K562 (cell line): Measurements from ENCODE around the gene SPX. TPM values are rescaled to one million over a fixed set of nuclear protein-coding genes. Genes with fewer than 3 reads are reported as not detected.

ENCODE experiments used
- ATAC-seq: fragments of 200-7000 bp; cut with Tn5 transposase; 3 replicates; pipeline ENCODE4 v1.9.1; 2020; ENCODE audit warnings: moderate library complexity
- BruUV-seq: library from RNA; stranded (reverse); fragments of 400-500 nt; replicated peaks from 2 replicates; lab custom pipeline; 2021; lab: Mats Ljungman, UMichigan
- CTCF ChIA-PET: fragments of 300-600 bp; formaldehyde crosslinking; extraction: SDS; loops from one replicate; lab custom pipeline; 2021; ENCODE audit warnings: low intra/inter-chr PET ratio; lab: Yijun Ruan, JAX
- POLR2A ChIA-PET: fragments of 300-600, 350-650 bp; sonication (Branson Sonifier 250); formaldehyde crosslinking; extraction: SDS; loops from one replicate; lab custom pipeline; 2021; ENCODE audit warnings: antibody characterized with exemption, inconsistent platforms; lab: Yijun Ruan, JAX
- DNase-seq, 4 experiments: peaks; one replicate each; pipeline versions ENCODE4 v3.0.0 to v3.0.0-alpha.2; 2011 to 2018; ENCODE audit warnings: low spot score in 3 of 4, mixed read lengths in 3 of 4; ENCODE audit errors: extremely low read depth in 1 of 4
- FAIRE-seq: peaks from 2 replicates; lab custom pipeline; 2011; peaks lifted over from hg19 to GRCh38; lab: Jason Lieb, UNC
- H2AFZ ChIP-seq: 2 replicates; pipeline ENCODE4 v1.6.0; 2011; ENCODE audit warnings: low read depth, low read length, control low read depth, inconsistent platforms
- H3K27ac ChIP-seq: fragments of 200-600 bp; 3 replicates; pipeline ENCODE4 v1.8.0; 2011; ENCODE audit warnings: low read depth, mild to moderate bottlenecking, control low read depth, inconsistent platforms, low read length, moderate library complexity, mixed read lengths; ENCODE audit errors: extremely low read depth
- H3K27me3 ChIP-seq, 2 experiments: fragments of 300-600 bp in 1 of 2; 2 replicates in 1 of 2; 3 replicates in 1 of 2; pipeline versions ENCODE4 v1.6.0 to v1.8.0; 2011; ENCODE audit warnings: inconsistent platforms in 2 of 2, low read length in 2 of 2, mild to moderate bottlenecking in 1 of 2, mixed read lengths in 1 of 2, moderate library complexity in 1 of 2; ENCODE audit not compliant: control insufficient read depth in 2 of 2, insufficient read depth in 2 of 2
- H3K36me3 ChIP-seq: fragments of 300-600 bp; 3 replicates; pipeline ENCODE4 v1.8.0; 2011; ENCODE audit warnings: mild to moderate bottlenecking, low read length, inconsistent platforms; ENCODE audit not compliant: control insufficient read depth, insufficient read depth
- H3K4me1 ChIP-seq, 2 experiments: fragments of 200-600 bp in 1 of 2; replicated peaks in 1 of 2; 2 replicates in 1 of 2; 3 replicates in 1 of 2; pipeline versions ENCODE4 v1.5.1 to v1.8.0; 2011; ENCODE audit warnings: inconsistent platforms in 2 of 2, low read length in 2 of 2, mild to moderate bottlenecking in 1 of 2, mixed read lengths in 1 of 2, moderate library complexity in 1 of 2; ENCODE audit not compliant: control insufficient read depth in 2 of 2, insufficient read depth in 2 of 2
- H3K4me2 ChIP-seq: 2 replicates; pipeline ENCODE4 v1.6.1; 2011; ENCODE audit warnings: low read length, control low read depth, inconsistent platforms, mixed read lengths; ENCODE audit not compliant: insufficient read depth
- H3K4me3 ChIP-seq: fragments of 200-600 bp; sonication (generic), shearing (Covaris generic); 2 replicates; pipeline ENCODE4 v1.5.1; 2016; ENCODE audit warnings: control low read depth, inconsistent platforms
- H3K79me2 ChIP-seq: fragments of 200-600 bp; 3 replicates; pipeline ENCODE4 v1.8.0; 2011; ENCODE audit warnings: low read length, inconsistent platforms; ENCODE audit not compliant: control insufficient read depth, insufficient read depth
- H3K9ac ChIP-seq, 2 experiments: 2 replicates each; pipeline versions ENCODE4 v1.6.0 to v1.6.1; 2011; ENCODE audit warnings: low read depth in 2 of 2, low read length in 2 of 2, control low read depth in 1 of 2, inconsistent platforms in 1 of 2, mild to moderate bottlenecking in 1 of 2, mixed read lengths in 1 of 2; ENCODE audit not compliant: insufficient read depth in 1 of 2
- H3K9me1 ChIP-seq: one replicate; pipeline ENCODE4 v1.6.0; 2011; ENCODE audit warnings: inconsistent platforms, mild to moderate bottlenecking, low read length, moderate library complexity; ENCODE audit not compliant: control insufficient read depth, insufficient read depth
- H3K9me3 ChIP-seq: replicated peaks from 2 replicates; pipeline ENCODE4 v1.5.1; 2011; ENCODE audit warnings: low read depth, low read length, inconsistent platforms; ENCODE audit not compliant: control insufficient read depth, insufficient read depth
- H4K20me1 ChIP-seq: replicated peaks from 2 replicates; pipeline ENCODE4 v1.6.1; 2011; ENCODE audit warnings: low read length, inconsistent platforms, mixed read lengths; ENCODE audit not compliant: control insufficient read depth, insufficient read depth
- KLF10 ChIP-seq: fragments of 250-450 bp; sonication (Bioruptor Pico); IDR thresholded peaks from 2 replicates; pipeline ENCODE4 v1.6.1; 2021; ENCODE audit warnings: matching md5 sums
- WGBS: fragments of 100-300 bp; shearing (Covaris generic); methylation state at CpG from one replicate; pipeline ENCODE4 v1.1.6; 2016; ENCODE audit warnings: low coverage, mixed read lengths; ENCODE audit not compliant: insufficient coverage; ENCODE audit errors: missing lambda C conversion rate; 5-methylcytosine and 5-hydroxymethylcytosine counted together
- in situ Hi-C: fragments of 300-500 bp; cut with MboI; formaldehyde crosslinking; loops from 4 replicates; pipeline ENCODE4 v1.15.0; 2018; ENCODE audit warnings: inconsistent platforms, mixed read lengths
- intact Hi-C: fragments of 100-400 bp; cut with micrococcal nuclease; formaldehyde crosslinking; loops from 2 replicates; pipeline ENCODE4 v1.14.2; 2022
- polyA plus RNA-seq, 8 experiments: library from polyadenylated mRNA; depleted of rRNA in 4 of 8; stranded (reverse) in 5 of 8; unstranded in 3 of 8; fragments of >200 nt; fragmentation: Nextera tagmentation in 2 of 8; fragmentation: Illumina TruSeq in 1 of 8; extraction: Ambion mirVana in 2 of 8; extraction: Trizol in 1 of 8; gene quantifications; 2 replicates each; pipeline versions ENCODE4 v1.2.1 to v1.2.3, GENCODE V29; 2011 to 2014; ENCODE audit warnings: inconsistent platforms in 1 of 8, missing spikeins in 1 of 8
- total RNA-seq, 7 experiments: library from RNA; depleted of rRNA in 6 of 7; stranded (reverse); fragments of >200 nt in 6 of 7; fragmentation: Illumina TruSeq in 2 of 7; extraction: Trizol in 2 of 7; gene quantifications; 2 replicates each; pipeline versions ENCODE4 v1.2.1 to v1.2.3, GENCODE V29; 2011 to 2021; ENCODE audit warnings: low replicate concordance in 1 of 7
- TF ChIP-seq, protein P1 (sequence below): fragments of 200-800 bp; sonication (Bioruptor generic); IDR thresholded peaks from 2 replicates; pipeline ENCODE4 v1.6.1; 2016; ENCODE audit warnings: missing genetic modification characterization, missing compliant biosample characterization
- TF ChIP-seq, protein P2 (sequence below): fragments of 200-800 bp; sonication (Bioruptor generic); IDR thresholded peaks from 2 replicates; pipeline ENCODE4 v1.6.1; 2017; ENCODE audit warnings: missing genetic modification characterization, missing compliant biosample characterization

The SPX gene
- total and polyA plus RNA-seq, 9 of the 15 experiments (the other 6 are each of a cell fraction or from before 2014, with no cell fraction given), result 0.06 to 0.40 (median 0.14) TPM

DNA sequence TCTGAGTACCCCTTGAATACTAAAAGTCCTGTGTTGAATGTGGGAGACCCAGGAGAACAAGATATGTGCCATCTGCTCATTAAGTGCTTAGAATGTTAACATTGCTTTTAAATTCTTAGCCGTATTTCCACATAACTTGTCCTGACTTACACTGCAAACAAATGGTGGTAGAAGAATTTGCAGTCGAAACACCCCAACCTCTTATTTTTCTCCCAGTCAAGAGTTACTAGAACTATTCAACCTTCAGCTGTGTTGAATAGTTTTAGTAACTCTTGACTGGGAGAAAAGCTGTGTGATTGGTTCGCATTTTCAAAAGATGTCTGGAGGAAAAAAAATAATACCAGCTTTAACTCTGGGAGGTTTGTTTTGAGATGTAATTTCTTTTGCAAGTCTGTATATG lies 7.6 kb upstream of the SPX start (continued):
- TF ChIP-seq, protein P1, sequence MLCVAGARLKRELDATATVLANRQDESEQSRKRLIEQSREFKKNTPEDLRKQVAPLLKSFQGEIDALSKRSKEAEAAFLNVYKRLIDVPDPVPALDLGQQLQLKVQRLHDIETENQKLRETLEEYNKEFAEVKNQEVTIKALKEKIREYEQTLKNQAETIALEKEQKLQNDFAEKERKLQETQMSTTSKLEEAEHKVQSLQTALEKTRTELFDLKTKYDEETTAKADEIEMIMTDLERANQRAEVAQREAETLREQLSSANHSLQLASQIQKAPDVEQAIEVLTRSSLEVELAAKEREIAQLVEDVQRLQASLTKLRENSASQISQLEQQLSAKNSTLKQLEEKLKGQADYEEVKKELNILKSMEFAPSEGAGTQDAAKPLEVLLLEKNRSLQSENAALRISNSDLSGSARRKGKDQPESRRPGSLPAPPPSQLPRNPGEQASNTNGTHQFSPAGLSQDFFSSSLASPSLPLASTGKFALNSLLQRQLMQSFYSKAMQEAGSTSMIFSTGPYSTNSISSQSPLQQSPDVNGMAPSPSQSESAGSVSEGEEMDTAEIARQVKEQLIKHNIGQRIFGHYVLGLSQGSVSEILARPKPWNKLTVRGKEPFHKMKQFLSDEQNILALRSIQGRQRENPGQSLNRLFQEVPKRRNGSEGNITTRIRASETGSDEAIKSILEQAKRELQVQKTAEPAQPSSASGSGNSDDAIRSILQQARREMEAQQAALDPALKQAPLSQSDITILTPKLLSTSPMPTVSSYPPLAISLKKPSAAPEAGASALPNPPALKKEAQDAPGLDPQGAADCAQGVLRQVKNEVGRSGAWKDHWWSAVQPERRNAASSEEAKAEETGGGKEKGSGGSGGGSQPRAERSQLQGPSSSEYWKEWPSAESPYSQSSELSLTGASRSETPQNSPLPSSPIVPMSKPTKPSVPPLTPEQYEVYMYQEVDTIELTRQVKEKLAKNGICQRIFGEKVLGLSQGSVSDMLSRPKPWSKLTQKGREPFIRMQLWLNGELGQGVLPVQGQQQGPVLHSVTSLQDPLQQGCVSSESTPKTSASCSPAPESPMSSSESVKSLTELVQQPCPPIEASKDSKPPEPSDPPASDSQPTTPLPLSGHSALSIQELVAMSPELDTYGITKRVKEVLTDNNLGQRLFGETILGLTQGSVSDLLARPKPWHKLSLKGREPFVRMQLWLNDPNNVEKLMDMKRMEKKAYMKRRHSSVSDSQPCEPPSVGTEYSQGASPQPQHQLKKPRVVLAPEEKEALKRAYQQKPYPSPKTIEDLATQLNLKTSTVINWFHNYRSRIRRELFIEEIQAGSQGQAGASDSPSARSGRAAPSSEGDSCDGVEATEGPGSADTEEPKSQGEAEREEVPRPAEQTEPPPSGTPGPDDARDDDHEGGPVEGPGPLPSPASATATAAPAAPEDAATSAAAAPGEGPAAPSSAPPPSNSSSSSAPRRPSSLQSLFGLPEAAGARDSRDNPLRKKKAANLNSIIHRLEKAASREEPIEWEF, result no peak
- TF ChIP-seq, protein P2, sequence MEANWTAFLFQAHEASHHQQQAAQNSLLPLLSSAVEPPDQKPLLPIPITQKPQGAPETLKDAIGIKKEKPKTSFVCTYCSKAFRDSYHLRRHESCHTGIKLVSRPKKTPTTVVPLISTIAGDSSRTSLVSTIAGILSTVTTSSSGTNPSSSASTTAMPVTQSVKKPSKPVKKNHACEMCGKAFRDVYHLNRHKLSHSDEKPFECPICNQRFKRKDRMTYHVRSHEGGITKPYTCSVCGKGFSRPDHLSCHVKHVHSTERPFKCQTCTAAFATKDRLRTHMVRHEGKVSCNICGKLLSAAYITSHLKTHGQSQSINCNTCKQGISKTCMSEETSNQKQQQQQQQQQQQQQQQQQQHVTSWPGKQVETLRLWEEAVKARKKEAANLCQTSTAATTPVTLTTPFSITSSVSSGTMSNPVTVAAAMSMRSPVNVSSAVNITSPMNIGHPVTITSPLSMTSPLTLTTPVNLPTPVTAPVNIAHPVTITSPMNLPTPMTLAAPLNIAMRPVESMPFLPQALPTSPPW, result no peak
- no peak for TF ChIP-seq KLF10 (CRISPR knock-in tag)

DNA sequence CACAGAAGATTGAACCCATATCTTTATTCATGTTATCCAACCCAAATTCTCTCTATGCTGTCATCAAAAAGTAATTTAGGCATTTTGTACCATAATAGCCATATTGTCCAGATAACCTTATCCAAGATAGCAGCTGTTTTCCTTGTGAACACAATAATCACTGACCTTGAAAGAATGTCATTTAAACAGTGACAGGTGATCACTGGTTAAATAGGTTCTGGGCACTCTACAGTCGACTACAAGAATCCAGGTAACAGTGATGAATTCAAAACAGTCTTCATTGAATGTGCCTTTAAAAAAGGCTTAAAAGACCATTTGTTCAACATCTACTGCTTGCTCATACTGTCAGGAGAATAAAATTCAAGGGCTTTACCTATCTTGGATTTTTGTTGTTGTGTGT lies 4.6 kb upstream of the SPX start:
- ChIA-PET CTCF (interaction anchor here (0.7 kb wide), 1 partner anchor 1245 kb away, joined by 3 read pairs; no protein-coding TSS in a partner anchor), POLR2A (interaction anchor here (1.3 kb wide), 1 partner anchor 14 kb away, joined by 5 read pairs; no protein-coding TSS in a partner anchor)
- BruUV-seq, result no TSS peak
- H3K27me3 ChIP-seq, result no peaks in the 10 kb centered on the region; a peak in 1 of 5 replicates
- DNase-seq (no peak), ATAC-seq (no peak), FAIRE-seq (no peak)
- no peak overlapping the region for H2AFZ ChIP-seq
- intact Hi-C loops, result no loop called here
- H3K4me2 ChIP-seq, result no peak overlapping the region
- in situ Hi-C loops, result no loop called here
- no peak overlapping the region for H3K4me3 ChIP-seq
- WGBS, result 0% methylated on average over 1 of the region's 1 CpG
- H3K36me3 ChIP-seq, result no peaks in the 10 kb centered on the region
- H3K27ac ChIP-seq, result no peak overlapping the region
- no peaks in the 10 kb centered on the region for H3K9me1 ChIP-seq
- H3K4me1 ChIP-seq, result no peaks in the 10 kb centered on the region
- H4K20me1 ChIP-seq, result no peaks in the 10 kb centered on the region
- no peaks in the 10 kb centered on the region for H3K79me2 ChIP-seq
- H3K9ac ChIP-seq, result no peak overlapping the region
- no peaks in the 10 kb centered on the region for H3K9me3 ChIP-seq
